GM12865 (cell line): ENCODE measurements around the gene YLPM1.
A peak's percentile ranks its signal among the peaks of the same experiment; 100 is the strongest.

Experiments used
- DNase-seq: peaks from one replicate; pipeline ENCODE4 v3.0.0; 2010; ENCODE audit warnings: low read depth
- H3K4me3 ChIP-seq: 2 replicates; pipeline ENCODE4 v1.5.1; 2011; ENCODE audit warnings: mild to moderate bottlenecking, low read depth, low read length, control low read depth
- CTCF ChIP-seq: IDR thresholded peaks from 2 replicates; pipeline ENCODE4 v1.5.1; 2011; ENCODE audit warnings: low read length, control low read depth, low read depth, inconsistent platforms; ENCODE audit not compliant: insufficient read depth; ENCODE audit errors: missing control alignments

Gene YLPM1

GRCh38 chr14:74881431-74882102 lies 118.5 kb downstream of the YLPM1 start, which contains the start of gene DLST:
TSS of gene DLST (plus strand) at chr14:74881916. CDS start at chr14:74881954, 38 bp downstream.
- TF ChIP-seq CTCF = no peak
- DNase-seq = peak; percentile 94
- H3K4me3 ChIP-seq = peak within 1 kb of the TSS; percentile 99

GRCh38 chr14:74882103-74882920 lies 119.2 kb downstream of the YLPM1 start:
- TF ChIP-seq CTCF = no peak
- peak overlapping the region; percentile 99 for H3K4me3 ChIP-seq
- peak; percentile 41 for DNase-seq
